Measurements from ENCODE around the gene NHS. TPM values are rescaled to one million over a fixed set of nuclear protein-coding genes. Genes with fewer than 3 reads are reported as not detected.

The NHS gene
- total and polyA plus RNA-seq, 2 of the 13 experiments (the other 11 are each of a cell fraction or from before 2014, with no cell fraction given): 0.02 TPM; not detected in 1

DNA sequence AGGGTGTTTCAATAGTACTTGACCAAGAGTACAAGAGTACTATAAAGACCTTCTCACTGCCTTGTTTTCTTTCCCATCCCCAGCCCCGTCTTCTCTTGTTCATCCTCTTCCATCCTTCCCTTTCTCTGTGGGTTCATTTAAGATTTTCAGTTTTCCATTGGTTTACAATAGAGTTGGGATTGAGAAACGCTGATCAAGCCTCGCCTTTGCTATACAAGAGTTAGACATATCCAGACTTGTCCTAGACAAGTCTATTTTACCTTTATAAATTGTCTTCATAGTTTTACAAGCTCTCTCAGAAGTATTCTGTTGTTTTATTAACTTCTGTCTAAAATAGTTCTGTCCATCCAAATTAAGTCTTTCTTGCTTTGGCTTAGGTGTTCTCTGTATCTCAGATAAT is 332.7 kb downstream of the NHS start:
- H3K79me2 ChIP-seq (ENCODE audit: insufficient read depth, low read length): no peaks in the 10 kb centered on the region
- H3K4me1 ChIP-seq (ENCODE audit: insufficient read depth, low read length): peaks cover 60% of the 10 kb centered on the region
- in situ Hi-C loops (cut with HindIII; ENCODE audit: extremely low pct_ligation_motif_present, low pct_unique_long_range_greater_than_20kb): no loop called here
- BruUV-seq (replicated peaks): no TSS peak
- 0 out of 2 replicates have a peak overlapping the region, but pooled peaks have one; percentile 29 for H3K9ac ChIP-seq (ENCODE audit: insufficient read depth, low read depth, low read length)
- no peak overlapping the region for H3K27ac ChIP-seq (ENCODE audit: extremely low read length, insufficient read depth, low read length)
- H3K4me2 ChIP-seq (ENCODE audit: low read depth, low read length): no peak overlapping the region
- TF ChIP-seq DPF2 (CRISPR knock-in tag; IDR thresholded peaks at IDR 0.05; ENCODE audit: borderline replicate concordance, low read depth): no peak
- TF ChIP-seq GZF1 (CRISPR knock-in tag; IDR thresholded peaks at IDR 0.05): no peak
- TF ChIP-seq, protein P1, sequence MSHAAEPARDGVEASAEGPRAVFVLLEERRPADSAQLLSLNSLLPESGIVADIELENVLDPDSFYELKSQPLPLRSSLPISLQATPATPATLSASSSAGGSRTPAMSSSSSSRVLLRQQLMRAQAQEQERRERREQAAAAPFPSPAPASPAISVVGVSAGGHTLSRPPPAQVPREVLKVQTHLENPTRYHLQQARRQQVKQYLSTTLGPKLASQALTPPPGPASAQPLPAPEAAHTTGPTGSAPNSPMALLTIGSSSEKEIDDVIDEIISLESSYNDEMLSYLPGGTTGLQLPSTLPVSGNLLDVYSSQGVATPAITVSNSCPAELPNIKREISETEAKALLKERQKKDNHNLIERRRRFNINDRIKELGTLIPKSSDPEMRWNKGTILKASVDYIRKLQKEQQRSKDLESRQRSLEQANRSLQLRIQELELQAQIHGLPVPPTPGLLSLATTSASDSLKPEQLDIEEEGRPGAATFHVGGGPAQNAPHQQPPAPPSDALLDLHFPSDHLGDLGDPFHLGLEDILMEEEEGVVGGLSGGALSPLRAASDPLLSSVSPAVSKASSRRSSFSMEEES (CRISPR knock-in tag; IDR thresholded peaks at IDR 0.05): no peak
- ChIA-PET CTCF (ENCODE audit: low intra/inter-chr PET ratio, low total read pairs) (no interaction called here), POLR2A (interaction anchor here (1.4 to 2.4 kb wide), 2 partner anchors 29 to 32 kb away, joined by 10 to 12 read pairs; partner anchors contain the start of gene SCML1)
- ATAC-seq (no peak), DNase-seq (ENCODE audit: low spot score) (no peak), FAIRE-seq (no peak)
- intact Hi-C loops (cut with micrococcal nuclease; ENCODE audit: unreplicated experiment): no loop called here
- 65% methylated on average over 3 of the region's 3 CpGs for WGBS (ENCODE audit: low lambda C conversion rate)
- no peaks in the 10 kb centered on the region for H3K36me3 ChIP-seq (replicated peaks in 1 of 2; ENCODE audit: control insufficient read depth in 1 of 2, insufficient read depth in 2 of 2, low read length in 2 of 2)
- H2AFZ ChIP-seq (ENCODE audit: low read length): no peak overlapping the region
- no peaks in the 10 kb centered on the region for H3K27me3 ChIP-seq (ENCODE audit: control insufficient read depth in 1 of 2, insufficient read depth in 2 of 2, low read length in 2 of 2)
- H3K9me3 ChIP-seq (ENCODE audit: low read length): no peaks in the 10 kb centered on the region
- H3K4me3 ChIP-seq (replicated peaks in 1 of 3; ENCODE audit: insufficient read depth in 1 of 3, low read depth in 2 of 3, low read length in 3 of 3): no peak overlapping the region
- no peaks in the 10 kb centered on the region for H4K20me1 ChIP-seq (ENCODE audit: insufficient read depth, low read length)

GRCh38 chrX:17710871-17711301 is 335.9 kb downstream of the NHS start:
- H3K4me3 ChIP-seq (replicated peaks in 1 of 3; ENCODE audit: insufficient read depth in 1 of 3, low read depth in 2 of 3, low read length in 3 of 3): no peak overlapping the region; a peak in 1 of 6 replicates
- POLR2A ChIA-PET: interaction anchor here (1.3 kb wide), 1 partner anchor 26 kb away, joined by 7 read pairs; the partner anchor contains the start of gene SCML1
- in situ Hi-C loops (cut with HindIII; ENCODE audit: extremely low pct_ligation_motif_present, low pct_unique_long_range_greater_than_20kb) (no loop called here), intact Hi-C loops (cut with micrococcal nuclease; ENCODE audit: unreplicated experiment) (loop anchor here (1.0 kb wide), 2 partner anchors 14 to 25 kb away; no protein-coding TSS in a partner anchor)
- H2AFZ ChIP-seq (ENCODE audit: low read length): no peak overlapping the region
- H3K27me3 ChIP-seq (ENCODE audit: control insufficient read depth in 1 of 2, insufficient read depth in 2 of 2, low read length in 2 of 2): no peaks in the 10 kb centered on the region
- DNase-seq (ENCODE audit: low spot score) (peak; percentile 82), FAIRE-seq (peak; percentile 92), ATAC-seq (peak; percentile 97)
- H3K27ac ChIP-seq (ENCODE audit: extremely low read length, insufficient read depth, low read length): peak overlapping the region; percentile 43
- H3K9ac ChIP-seq (ENCODE audit: insufficient read depth, low read depth, low read length): no peak overlapping the region
- CTCF ChIA-PET (ENCODE audit: low intra/inter-chr PET ratio, low total read pairs): no interaction called here
- BruUV-seq (replicated peaks): no TSS peak
- H3K36me3 ChIP-seq (replicated peaks in 1 of 2; ENCODE audit: control insufficient read depth in 1 of 2, insufficient read depth in 2 of 2, low read length in 2 of 2): no peaks in the 10 kb centered on the region
- H4K20me1 ChIP-seq (ENCODE audit: insufficient read depth, low read length): no peaks in the 10 kb centered on the region
- peak overlapping the region; percentile 36; the same call in 1 of the 2 replicates for H3K4me2 ChIP-seq (ENCODE audit: low read depth, low read length)
- H3K4me1 ChIP-seq (ENCODE audit: insufficient read depth, low read length): peaks cover 67% of the 10 kb centered on the region
- no CpG with 5 or more reads among the region's 1 CpG for WGBS (ENCODE audit: low lambda C conversion rate)
- no peaks in the 10 kb centered on the region for H3K9me3 ChIP-seq (ENCODE audit: low read length)
- H3K79me2 ChIP-seq (ENCODE audit: insufficient read depth, low read length): no peaks in the 10 kb centered on the region
- TF ChIP-seq WIZ (CRISPR knock-in tag; IDR thresholded peaks at IDR 0.05) (no peak), HMG20A (CRISPR knock-in tag; IDR thresholded peaks at IDR 0.05; ENCODE audit: borderline replicate concordance) (0 out of 2 replicates have a peak, but pooled peaks have one; percentile 22), SRY (CRISPR knock-in tag; IDR thresholded peaks at IDR 0.05) (no peak), MXI1 (IDR thresholded peaks at IDR 0.05; ENCODE audit: borderline replicate concordance, low read depth, low read length) (peak; percentile 72; the same call in 1 of the 3 replicates), SAP130 (CRISPR knock-in tag; IDR thresholded peaks at IDR 0.05; ENCODE audit: low read depth) (peak; percentile 56), ZSCAN31 (CRISPR knock-in tag; IDR thresholded peaks at IDR 0.05; ENCODE audit: low read depth) (no peak), HDAC2 (CRISPR knock-in tag; IDR thresholded peaks at IDR 0.05) (peak; percentile 42; the same call in 1 of the 2 replicates), HOXA3 (CRISPR knock-in tag; IDR thresholded peaks at IDR 0.05) (peak; percentile 28; the same call in 1 of the 2 replicates), MAFK (conservative IDR thresholded peaks at IDR 0.05 in 1 of 2, IDR thresholded peaks at IDR 0.05 in 1 of 2; ENCODE audit: low read length in 2 of 2) (0 out of 4 replicates have a peak, but pooled peaks of 1 of the 2 experiments have one; percentile 0), CEBPB (IDR thresholded peaks at IDR 0.05; ENCODE audit: borderline replicate concordance, low read depth, low read length) (peak; percentile 21; the same call in 1 of the 2 replicates)
- TF ChIP-seq, protein P2, sequence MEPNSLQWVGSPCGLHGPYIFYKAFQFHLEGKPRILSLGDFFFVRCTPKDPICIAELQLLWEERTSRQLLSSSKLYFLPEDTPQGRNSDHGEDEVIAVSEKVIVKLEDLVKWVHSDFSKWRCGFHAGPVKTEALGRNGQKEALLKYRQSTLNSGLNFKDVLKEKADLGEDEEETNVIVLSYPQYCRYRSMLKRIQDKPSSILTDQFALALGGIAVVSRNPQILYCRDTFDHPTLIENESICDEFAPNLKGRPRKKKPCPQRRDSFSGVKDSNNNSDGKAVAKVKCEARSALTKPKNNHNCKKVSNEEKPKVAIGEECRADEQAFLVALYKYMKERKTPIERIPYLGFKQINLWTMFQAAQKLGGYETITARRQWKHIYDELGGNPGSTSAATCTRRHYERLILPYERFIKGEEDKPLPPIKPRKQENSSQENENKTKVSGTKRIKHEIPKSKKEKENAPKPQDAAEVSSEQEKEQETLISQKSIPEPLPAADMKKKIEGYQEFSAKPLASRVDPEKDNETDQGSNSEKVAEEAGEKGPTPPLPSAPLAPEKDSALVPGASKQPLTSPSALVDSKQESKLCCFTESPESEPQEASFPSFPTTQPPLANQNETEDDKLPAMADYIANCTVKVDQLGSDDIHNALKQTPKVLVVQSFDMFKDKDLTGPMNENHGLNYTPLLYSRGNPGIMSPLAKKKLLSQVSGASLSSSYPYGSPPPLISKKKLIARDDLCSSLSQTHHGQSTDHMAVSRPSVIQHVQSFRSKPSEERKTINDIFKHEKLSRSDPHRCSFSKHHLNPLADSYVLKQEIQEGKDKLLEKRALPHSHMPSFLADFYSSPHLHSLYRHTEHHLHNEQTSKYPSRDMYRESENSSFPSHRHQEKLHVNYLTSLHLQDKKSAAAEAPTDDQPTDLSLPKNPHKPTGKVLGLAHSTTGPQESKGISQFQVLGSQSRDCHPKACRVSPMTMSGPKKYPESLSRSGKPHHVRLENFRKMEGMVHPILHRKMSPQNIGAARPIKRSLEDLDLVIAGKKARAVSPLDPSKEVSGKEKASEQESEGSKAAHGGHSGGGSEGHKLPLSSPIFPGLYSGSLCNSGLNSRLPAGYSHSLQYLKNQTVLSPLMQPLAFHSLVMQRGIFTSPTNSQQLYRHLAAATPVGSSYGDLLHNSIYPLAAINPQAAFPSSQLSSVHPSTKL (CRISPR knock-in tag; IDR thresholded peaks at IDR 0.05): peak; percentile 52; the same call in 1 of the 2 replicates
